GM23338 (cell line): ENCODE measurements around the gene VDR. TPM values are rescaled to one million over a fixed set of nuclear protein-coding genes. Genes with fewer than 3 reads are reported as not detected.

Source experiments
- ATAC-seq: fragments of 200-7000 bp; cut with Tn5 transposase; 3 replicates; pipeline ENCODE4 v1.9.1; 2020
- DNase-seq: peaks from one replicate; pipeline ENCODE4 v3.0.0-alpha.2; 2015; ENCODE audit warnings: low spot score
- H2AFZ ChIP-seq: fragments of 200-600 bp; sonication (generic); 2 replicates; pipeline ENCODE4 v1.8.0; 2016; ENCODE audit warnings: antibody characterized with exemption, mild to moderate bottlenecking, moderate library complexity
- H3F3A ChIP-seq: fragments of 200-600 bp; sonication (generic); replicated peaks from 2 replicates; pipeline ENCODE4 v1.8.0; 2017; ENCODE audit warnings: antibody characterized with exemption, mixed run types, low read depth
- H3K27ac ChIP-seq: fragments of 200-600 bp; sonication (generic); 2 replicates; pipeline ENCODE4 v1.6.1; 2016; ENCODE audit warnings: low read depth
- H3K27me3 ChIP-seq: fragments of 200-600 bp; sonication (generic); 2 replicates; pipeline ENCODE4 v1.8.0; 2016; ENCODE audit warnings: mild to moderate bottlenecking, mixed run types, moderate library complexity; ENCODE audit not compliant: insufficient read depth
- H3K36me3 ChIP-seq: fragments of 200-600 bp; sonication (generic); 2 replicates; pipeline ENCODE4 v1.8.0; 2016; ENCODE audit warnings: mild to moderate bottlenecking; ENCODE audit not compliant: insufficient read depth
- H3K4me1 ChIP-seq: fragments of 200-600 bp; sonication (generic); 2 replicates; pipeline ENCODE4 v1.8.0; 2016; ENCODE audit warnings: mild to moderate bottlenecking, moderate library complexity; ENCODE audit not compliant: insufficient read depth
- H3K4me2 ChIP-seq: fragments of 200-600 bp; sonication (generic); 2 replicates; pipeline ENCODE4 v1.7.1; 2017; ENCODE audit warnings: mixed run types
- H3K4me3 ChIP-seq: fragments of 200-600 bp; sonication (generic); 2 replicates; pipeline ENCODE4 v1.6.1; 2016; ENCODE audit warnings: mixed run types
- H3K79me2 ChIP-seq: fragments of 200-600 bp; sonication (generic); replicated peaks from 2 replicates; pipeline ENCODE4 v1.8.0; 2017; ENCODE audit warnings: mild to moderate bottlenecking; ENCODE audit not compliant: insufficient read depth
- H3K9me2 ChIP-seq: fragments of 200-600 bp; sonication (generic); 2 replicates; pipeline ENCODE4 v1.8.0; 2017; ENCODE audit not compliant: insufficient read depth
- H4K20me1 ChIP-seq: fragments of 200-600 bp; sonication (generic); replicated peaks from 2 replicates; pipeline ENCODE4 v1.8.0; 2017; ENCODE audit warnings: mild to moderate bottlenecking; ENCODE audit not compliant: insufficient read depth
- H3K27ac Mint-ChIP-seq: 2 replicates; pipeline ENCODE4 v1.8.0; 2020; ENCODE audit warnings: inconsistent platforms, mild to moderate bottlenecking, moderate library complexity, mixed read lengths
- H3K27me3 Mint-ChIP-seq: 3 replicates; pipeline ENCODE4 v1.8.0; 2022; ENCODE audit warnings: low read depth, mild to moderate bottlenecking, moderate library complexity, mixed read lengths, inconsistent platforms; ENCODE audit not compliant: insufficient read depth, poor library complexity
- H3K36me3 Mint-ChIP-seq: 3 replicates; pipeline ENCODE4 v1.8.0; 2021; ENCODE audit warnings: low read depth, mild to moderate bottlenecking, inconsistent platforms, moderate library complexity, mixed read lengths
- H3K4me1 Mint-ChIP-seq: 3 replicates; pipeline ENCODE4 v1.8.0; 2020; ENCODE audit warnings: mild to moderate bottlenecking, inconsistent platforms, mixed read lengths
- H3K4me3 Mint-ChIP-seq: 3 replicates; pipeline ENCODE4 v1.8.0; 2021; ENCODE audit warnings: moderate library complexity, mild to moderate bottlenecking, inconsistent platforms, mixed read lengths
- H3K9me3 Mint-ChIP-seq: 3 replicates; pipeline ENCODE4 v1.8.0; 2020; ENCODE audit warnings: moderate library complexity, mild to moderate bottlenecking, inconsistent platforms, mixed read lengths
- CREB1 ChIP-seq: fragments of 250-450 bp; sonication (Bioruptor Pico); IDR thresholded peaks from 2 replicates; pipeline ENCODE4 v1.5.0; 2020; ENCODE audit warnings: low read depth, mild to moderate bottlenecking, moderate library complexity
- CTCF ChIP-seq, 2 experiments: fragments of 200-600 bp in 1 of 2; sonication (generic) in 1 of 2; conservative IDR thresholded peaks; 2 replicates each; pipeline versions ENCODE4 v1.5.1 to v1.6.1; 2016 to 2017; ENCODE audit warnings: antibody characterized with exemption in 2 of 2, low read depth in 2 of 2, mild to moderate bottlenecking in 2 of 2, moderate library complexity in 1 of 2
- ETS1 ChIP-seq: IDR thresholded peaks from 2 replicates; pipeline ENCODE4 v1.6.1; 2016; ENCODE audit warnings: antibody characterized with exemption
- EZH2 ChIP-seq: fragments of 200-600 bp; sonication (generic); IDR thresholded peaks from one replicate; pipeline ENCODE4 v1.8.0; 2017; ENCODE audit warnings: antibody characterized with exemption, mild to moderate bottlenecking, low read depth; ENCODE audit not compliant: unreplicated experiment
- EZH2phosphoT487 ChIP-seq: fragments of 200-600 bp; sonication (generic); IDR thresholded peaks from one replicate; pipeline ENCODE4 v1.8.1; 2018; ENCODE audit warnings: antibody characterized with exemption; ENCODE audit not compliant: unreplicated experiment
- JUNB ChIP-seq: IDR thresholded peaks from one replicate; pipeline ENCODE4 v1.6.1; 2016; ENCODE audit warnings: antibody characterized with exemption; ENCODE audit not compliant: unreplicated experiment
- NANOG ChIP-seq: IDR thresholded peaks from 2 replicates; pipeline ENCODE4 v1.6.1; 2016; ENCODE audit warnings: antibody characterized with exemption, borderline replicate concordance
- POLR2AphosphoS5 ChIP-seq: IDR thresholded peaks from 2 replicates; pipeline ENCODE4 v1.6.1; 2016; ENCODE audit warnings: antibody characterized with exemption, low read depth
- REST ChIP-seq: IDR thresholded peaks from one replicate; pipeline ENCODE4 v1.6.1; 2018; ENCODE audit warnings: antibody characterized with exemption; ENCODE audit not compliant: unreplicated experiment
- STAT1 ChIP-seq: IDR thresholded peaks from one replicate; pipeline ENCODE4 v1.6.1; 2016; ENCODE audit warnings: antibody characterized with exemption; ENCODE audit not compliant: unreplicated experiment
- ZNF114 ChIP-seq: fragments of 250-450 bp; sonication (Bioruptor Pico); IDR thresholded peaks from 2 replicates; pipeline ENCODE4 v1.5.0; 2020; ENCODE audit warnings: mild to moderate bottlenecking, moderate library complexity
- ZNF331 ChIP-seq: fragments of 250-450 bp; sonication (Bioruptor Pico); IDR thresholded peaks from 2 replicates; pipeline ENCODE4 v1.5.0; 2020; ENCODE audit warnings: low read depth, mild to moderate bottlenecking, moderate library complexity
- ZNF462 ChIP-seq: fragments of 250-450 bp; sonication (Bioruptor Pico); IDR thresholded peaks from 2 replicates; pipeline ENCODE4 v1.5.0; 2020; ENCODE audit warnings: mild to moderate bottlenecking, moderate library complexity
- polyA plus RNA-seq: library from polyadenylated mRNA; unstranded; fragments of >200 nt; fragmentation: Nextera tagmentation; extraction: Ambion mirVana; gene quantifications from 2 replicates; pipeline ENCODE4 v1.2.1, GENCODE V29; 2016
- total RNA-seq: library from RNA; depleted of rRNA; stranded (reverse); fragments of >200 nt; shearing (Covaris generic); gene quantifications from 2 replicates; pipeline ENCODE4 v1.2.3, GENCODE V29; 2014

VDR gene
- total and polyA plus RNA-seq, 2 experiments from 2014 or later = 0.37 to 1.4 TPM

- no peak for TF ChIP-seq JUNB
- no peak for TF ChIP-seq EZH2
- TF ChIP-seq CREB1 = no peak
These were observed 33.3 kb upstream of the VDR start (continued) for GRCh38 chr12:47938093-47938492.

GRCh38 chr12:47935184-47935583 is 30.4 kb upstream of the VDR start:
- no peak overlapping the region for H3K27ac Mint-ChIP-seq
- peaks cover 8% of the 10 kb centered on the region for H3K27me3 Mint-ChIP-seq
- Histone ChIP-seq H3K4me1 (no peaks in the 10 kb centered on the region), H2AFZ (peak overlapping the region; percentile 80; the same call in 1 of the 2 replicates), H3K79me2 (no peaks in the 10 kb centered on the region), H3F3A (no peaks in the 10 kb centered on the region), H3K4me2 (no peak overlapping the region), H3K27me3 (no peaks in the 10 kb centered on the region; the same call in 1 of the 2 replicates), H3K36me3 (no peaks in the 10 kb centered on the region), H3K27ac (no peak overlapping the region), H3K9me2 (no peaks in the 10 kb centered on the region; the same call in 1 of the 2 replicates), H3K4me3 (no peak overlapping the region), H4K20me1 (no peaks in the 10 kb centered on the region)
- no peak overlapping the region for H3K4me3 Mint-ChIP-seq
- H3K9me3 Mint-ChIP-seq = no peaks in the 10 kb centered on the region
- H3K4me1 Mint-ChIP-seq = no peaks in the 10 kb centered on the region; the same call in 2 of the 3 replicates
- H3K36me3 Mint-ChIP-seq = no peaks in the 10 kb centered on the region
- no peak for DNase-seq
- ATAC-seq = peak; percentile 32; the same call in 1 of the 3 replicates
- no peak for TF ChIP-seq REST
- TF ChIP-seq ZNF331 = no peak
- TF ChIP-seq EZH2 = no peak
- no peak for TF ChIP-seq EZH2phosphoT487
- no peak for TF ChIP-seq STAT1
- TF ChIP-seq POLR2AphosphoS5 = no peak
- TF ChIP-seq ZNF462 = no peak
- TF ChIP-seq CREB1 = no peak
- TF ChIP-seq ETS1 = no peak
- no peak for TF ChIP-seq ZNF114 (CRISPR knock-in tag)
- no peak for TF ChIP-seq NANOG
- no peak for TF ChIP-seq JUNB
- no peak for TF ChIP-seq CTCF (conservative IDR thresholded peaks at IDR 0.05; ENCODE audit: low read depth in 2 of 2)
